A375 (cell line): ENCODE measurements around the gene LCE3B. TPM values are rescaled to one million over a fixed set of nuclear protein-coding genes. Genes with fewer than 3 reads are reported as not detected.

Source experiments
- small RNA-seq: library from RNA; depleted of rRNA; stranded (forward); fragments of <200 nt; gene quantifications from one replicate; pipeline ENCODE3, GENCODE V24; 2014
- total RNA-seq: library from RNA; depleted of rRNA; stranded (reverse); fragments of >200 nt; shearing (Covaris generic); gene quantifications from 2 replicates; pipeline ENCODE4 v1.2.3, GENCODE V29; 2014; rRNA removed

The LCE3B gene
- total RNA-seq, result not detected in 2 replicates

GRCh38 chr1:152613511-152613910 is at the start of gene LCE3B:
Gene LCE3B, plus strand, starts transcription at chr1:152613811. Its CDS starts 0 bp downstream, at chr1:152613811.

GRCh38 chr1:152566681-152567080 is 46.9 kb upstream of the LCE3B start, which contains the start of gene LCE3E:
Gene LCE3E, minus strand, starts transcription at chr1:152566780. Its CDS starts 572 bp downstream, at chr1:152566208.

GRCh38 chr1:152580433-152580832 is 33.2 kb upstream of the LCE3B start, which contains the start of gene LCE3D:
Gene LCE3D, minus strand, starts transcription at chr1:152580516. Its CDS starts 580 bp downstream, at chr1:152579936.

GRCh38 chr1:152599934-152600333 is 13.7 kb upstream of the LCE3B start, which contains the start of gene LCE3C:
Gene LCE3C, plus strand, starts transcription at chr1:152600234. Its CDS starts 498 bp downstream, at chr1:152600732.

GRCh38 chr1:152622803-152623202 is 9.2 kb downstream of the LCE3B start, which contains the start of gene LCE3A:
Gene LCE3A, minus strand, starts transcription at chr1:152623103. Its CDS starts 0 bp downstream, at chr1:152623103.

GRCh38 chr1:152663098-152663497 is 49.5 kb downstream of the LCE3B start, which contains the start of gene LCE2D:
Gene LCE2D, plus strand, starts transcription at chr1:152663380. Its CDS starts 726 bp downstream, at chr1:152664106.

Small RNAs within 50 kb of the gene (small RNA-seq; reads per million reads assigned to genes)
- not detected for gene LCE3A
- not detected for gene LCE3B

Other genes starting within 250 kb of the LCE3B start
- not detected in 2 replicates for gene CRNN, start 199.5 kb upstream of the LCE3B start, total RNA-seq
- not detected in 2 replicates for gene LCE5A, start 103.0 kb upstream of the LCE3B start, total RNA-seq
- not detected in 2 replicates for gene CRCT1, start 99.3 kb upstream of the LCE3B start, total RNA-seq
- gene LCE3E, start 47.0 kb upstream of the LCE3B start, total RNA-seq, result not detected in 2 replicates
- not detected in 2 replicates for gene LCE3D, start 33.3 kb upstream of the LCE3B start, total RNA-seq
- not detected in 2 replicates for gene LCE3C, start 13.6 kb upstream of the LCE3B start, total RNA-seq
- gene LCE3A, start 9.3 kb downstream of the LCE3B start, total RNA-seq, result not detected in 2 replicates
- gene LCE2D, start 49.6 kb downstream of the LCE3B start, total RNA-seq, result not detected in 2 replicates
- gene LCE2C, start 61.5 kb downstream of the LCE3B start, total RNA-seq, result not detected in 2 replicates
- not detected in 2 replicates for gene LCE2B, start 72.3 kb downstream of the LCE3B start, total RNA-seq
- gene LCE2A, start 84.5 kb downstream of the LCE3B start, total RNA-seq, result not detected in 2 replicates
- not detected in 2 replicates for gene LCE4A, start 94.3 kb downstream of the LCE3B start, total RNA-seq
- not detected in 2 replicates for gene KPRP, start 144.2 kb downstream of the LCE3B start, total RNA-seq
- gene LCE1F, start 161.3 kb downstream of the LCE3B start, total RNA-seq, result not detected in 2 replicates
- gene LCE1E, start 172.4 kb downstream of the LCE3B start, total RNA-seq, result not detected in 2 replicates
- gene LCE1D, start 182.9 kb downstream of the LCE3B start, total RNA-seq, result not detected in 2 replicates
- gene LCE1C, start 192.8 kb downstream of the LCE3B start, total RNA-seq, result not detected in 2 replicates
- not detected in 2 replicates for gene LCE1B, start 198.2 kb downstream of the LCE3B start, total RNA-seq
- not detected in 2 replicates for gene LCE1A, start 213.7 kb downstream of the LCE3B start, total RNA-seq
- gene LCE6A, start 229.0 kb downstream of the LCE3B start, total RNA-seq, result not detected in 2 replicates
- not detected in 2 replicates for gene LCE7A, start 246.2 kb downstream of the LCE3B start, total RNA-seq